ENCODE results near the gene USHBP1. TPM values are rescaled to one million over a fixed set of nuclear protein-coding genes. Genes with fewer than 3 reads are reported as not detected.

Gene USHBP1
- 0.14 TPM in 1 of 2 replicates, not detected in the other for total RNA-seq

DNA sequence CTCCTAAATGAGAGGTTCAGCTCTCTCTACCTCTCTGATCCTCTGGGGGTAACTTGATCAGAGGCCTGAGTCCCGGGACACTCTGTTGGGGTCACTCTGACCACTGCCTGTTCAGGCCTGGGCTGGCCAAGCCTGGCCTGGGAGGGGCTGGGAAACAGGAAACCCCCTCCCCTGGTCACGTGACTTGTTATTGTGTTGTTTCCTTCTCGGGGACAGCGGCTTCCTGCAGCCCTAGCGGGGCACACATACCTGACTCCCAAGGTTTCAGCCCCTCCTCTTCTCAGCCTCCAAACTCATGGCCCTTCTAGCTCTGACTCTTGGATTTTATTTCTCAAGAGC lies at the start of gene USHBP1:
Gene USHBP1 (minus strand): TSS at position 105 of the 339 bp plus-strand sequence. CDS start 446 bp downstream, outside the sequence.

GRCh38 chr19:17309198-17309964 lies 44.8 kb upstream of the USHBP1 start, which contains the start of gene DDA1:
DDA1 (plus strand) TSS chr19:17309563; CDS start chr19:17309655, 92 bp downstream.

DNA sequence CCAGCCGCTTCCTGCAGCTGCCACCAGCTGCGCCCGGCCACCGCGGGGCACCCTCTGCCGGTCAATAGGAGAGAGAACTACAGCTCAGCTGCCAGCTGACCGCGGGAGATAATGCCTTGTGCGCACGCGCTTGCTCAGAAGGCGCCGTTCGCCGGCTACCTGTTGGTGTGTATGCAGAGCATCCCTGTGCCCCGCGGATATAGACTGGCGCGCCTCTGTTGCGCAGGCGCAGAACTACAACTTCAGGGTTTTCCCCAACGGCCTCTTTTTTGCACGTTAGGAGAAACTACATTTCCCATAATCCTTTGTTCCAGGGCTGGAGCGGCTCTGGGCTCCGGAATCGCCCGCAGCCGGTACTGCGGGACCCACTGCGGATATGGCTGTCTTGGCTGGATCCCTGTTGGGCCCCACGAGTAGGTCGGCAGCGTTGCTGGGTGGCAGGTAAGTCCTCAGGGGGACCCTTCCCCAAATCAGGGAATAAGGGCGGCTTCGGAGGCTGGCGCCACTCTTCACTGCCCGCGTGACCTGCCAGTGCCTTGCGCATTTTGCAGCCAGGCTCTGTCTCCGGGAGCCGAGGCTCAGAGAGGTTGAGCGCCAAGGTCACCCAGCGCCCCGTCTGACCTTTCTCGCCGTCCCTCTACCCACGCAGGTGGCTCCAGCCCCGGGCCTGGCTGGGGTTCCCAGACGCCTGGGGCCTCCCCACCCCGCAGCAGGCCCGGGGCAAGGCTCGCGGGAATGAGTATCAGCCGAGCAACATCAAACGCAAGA lies 41.2 kb upstream of the USHBP1 start, which contains the start of gene MRPL34:
Gene MRPL34 (plus strand): TSS at position 356 of the 768 bp plus-strand sequence. CDS start 21 bp downstream, at position 377.

GRCh38 chr19:17303167-17303939 lies 38.8 kb upstream of the USHBP1 start, which contains the start of gene ABHD8:
ABHD8 (minus strand) TSS chr19:17303425; CDS start chr19:17301616, 1,809 bp downstream.

GRCh38 chr19:17281391-17282304 lies 17.1 kb upstream of the USHBP1 start, which contains the start of gene ANKLE1:
ANKLE1 (plus strand) TSS chr19:17281901; CDS start chr19:17281921, 20 bp downstream.

GRCh38 chr19:17266975-17267788 lies 2.6 kb upstream of the USHBP1 start, which contains the start of gene BABAM1:
BABAM1 (plus strand) TSS chr19:17267443; CDS start chr19:17268807, 1,364 bp downstream.

DNA sequence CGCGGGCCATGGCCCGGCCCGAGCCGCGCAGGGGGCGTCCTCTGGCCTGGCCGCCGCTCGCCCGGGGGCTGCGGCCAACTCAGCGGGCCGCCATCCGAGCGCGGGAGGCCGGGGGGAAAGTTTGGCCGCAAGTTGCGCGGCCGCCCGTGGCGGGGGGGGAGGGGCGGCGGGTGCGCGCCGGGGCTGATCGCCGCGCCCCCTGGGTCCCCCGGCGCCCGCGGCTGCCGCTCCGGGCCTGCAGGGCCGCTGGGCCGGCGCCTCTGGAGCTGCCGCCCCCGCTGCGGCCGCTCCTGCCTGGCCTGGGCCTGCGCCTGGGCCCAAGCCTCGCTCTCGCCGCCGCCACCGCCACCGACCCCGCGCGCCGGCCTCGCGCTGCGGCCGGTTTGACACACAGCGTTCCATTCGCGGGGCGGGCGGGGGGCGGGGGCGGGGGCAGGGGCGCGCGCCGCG lies 19.0 kb downstream of the USHBP1 start, which contains the start of gene NR2F6:
Gene NR2F6 (minus strand): TSS at position 385 of the 450 bp plus-strand sequence. CDS start 699 bp downstream, outside the sequence.

DNA sequence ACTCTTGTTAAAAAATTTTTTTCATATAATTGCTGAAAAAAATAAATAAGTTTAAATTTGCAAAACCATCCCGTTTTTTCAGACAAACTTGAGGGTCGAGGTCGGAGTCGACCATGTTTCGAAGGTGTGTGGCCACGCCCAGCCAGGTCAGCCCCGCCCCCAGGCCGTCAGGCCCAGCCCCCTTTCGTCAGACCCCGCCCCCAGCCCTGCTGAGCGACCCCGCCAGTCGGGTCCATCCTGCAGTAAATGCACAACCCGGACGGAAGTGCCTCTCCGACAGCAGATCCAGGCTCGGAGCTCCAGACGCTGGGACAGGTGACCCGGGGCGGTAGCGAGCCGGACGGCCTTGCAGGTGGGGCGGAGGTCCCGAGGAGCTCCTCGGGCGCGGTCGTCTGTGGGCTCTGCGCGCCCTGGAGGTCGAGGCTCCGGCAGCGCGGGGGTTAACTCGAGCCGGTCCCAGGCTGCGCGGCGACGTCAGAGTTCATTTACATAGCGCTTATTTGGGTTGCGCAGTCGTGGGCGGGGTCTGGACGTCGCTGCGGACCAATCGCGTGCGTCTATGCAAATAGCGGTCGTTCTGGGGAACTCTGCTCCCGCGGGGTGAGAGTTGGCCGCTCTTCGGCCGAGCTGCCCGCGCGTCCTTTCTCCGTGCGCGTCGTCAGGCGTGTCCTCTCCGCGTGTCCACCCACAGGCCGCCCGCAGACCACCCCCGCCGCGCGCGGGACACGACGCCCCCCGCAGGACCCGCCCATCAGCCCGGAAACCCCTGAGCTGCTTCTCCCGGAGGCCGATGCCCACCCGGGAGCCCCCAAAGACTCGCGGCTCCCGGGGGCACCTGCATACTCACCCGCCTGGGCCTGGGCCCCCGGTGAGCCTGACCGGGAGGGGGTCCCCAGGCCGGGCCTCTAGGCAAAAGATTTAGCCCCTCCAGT lies 38.3 kb downstream of the USHBP1 start, which contains the start of gene OCEL1:
Gene OCEL1 (plus strand): TSS at position 225 of the 932 bp plus-strand sequence. CDS start 22 bp downstream, at position 247.

DNA sequence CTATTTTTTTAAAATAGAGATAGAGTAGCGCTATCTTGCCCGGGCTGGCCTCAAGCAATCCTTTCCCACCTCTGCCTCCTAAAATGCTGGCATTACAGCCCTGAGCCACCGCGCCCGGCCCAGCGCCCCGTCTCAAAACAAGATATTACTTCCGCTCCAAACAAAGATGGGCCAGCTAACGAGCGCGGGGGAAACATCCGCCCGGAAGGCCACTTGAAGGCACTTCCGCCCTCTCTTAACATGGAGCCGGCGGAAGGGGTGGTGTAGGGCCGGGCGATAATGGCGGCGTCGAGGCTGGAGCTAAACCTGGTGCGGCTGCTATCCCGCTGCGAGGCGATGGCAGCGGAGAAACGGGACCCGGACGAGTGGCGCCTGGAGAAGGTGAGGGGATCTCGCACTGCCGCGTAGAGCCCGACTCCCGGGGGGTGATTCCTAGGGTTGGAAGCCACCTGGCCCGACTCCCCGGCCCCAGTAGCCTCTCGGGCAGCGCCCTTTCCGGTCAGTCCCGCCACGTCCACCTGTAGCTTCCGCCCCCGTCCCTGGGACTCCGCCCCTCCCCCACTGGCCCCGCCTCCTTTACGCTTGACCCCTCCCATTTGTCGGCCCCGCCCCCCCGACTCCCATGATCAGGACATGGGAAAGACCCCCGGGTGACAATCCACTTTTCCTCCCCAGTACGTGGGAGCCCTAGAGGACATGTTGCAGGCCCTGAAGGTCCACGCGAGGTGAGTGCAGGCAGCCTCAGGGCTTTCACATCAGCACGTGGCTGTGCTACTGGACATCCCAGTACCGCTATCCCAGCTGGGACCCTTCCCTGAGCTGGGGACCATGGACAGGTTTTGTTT lies 49.2 kb downstream of the USHBP1 start, which contains the start of gene USE1:
Gene USE1 (plus strand): TSS at position 231 of the 845 bp plus-strand sequence. CDS start 49 bp downstream, at position 280.

Other genes starting within 250 kb of the USHBP1 start
- 0.57 and 2.4 TPM in 2 replicates for gene CPAMD8, start 237.9 kb downstream of the USHBP1 start, total RNA-seq
- 1.3 and 8.6 TPM in 2 replicates for gene HAUS8, start 189.3 kb downstream of the USHBP1 start, total RNA-seq
- 137 and 192 TPM in 2 replicates for gene MYO9B, start 189.0 kb downstream of the USHBP1 start, total RNA-seq
- 15.2 and 52.7 TPM in 2 replicates for gene USE1, start 49.4 kb downstream of the USHBP1 start, total RNA-seq
- 5.4 and 6.3 TPM in 2 replicates for gene OCEL1, start 38.5 kb downstream of the USHBP1 start, total RNA-seq
- 60.6 and 86.5 TPM in 2 replicates for gene NR2F6, start 18.8 kb downstream of the USHBP1 start, total RNA-seq
- 93.4 and 96.1 TPM in 2 replicates for gene BABAM1, start 2.7 kb upstream of the USHBP1 start, total RNA-seq
- gene ANKLE1, start 17.2 kb upstream of the USHBP1 start, total RNA-seq = 0.44 and 0.57 TPM in 2 replicates
- gene ABHD8, start 38.7 kb upstream of the USHBP1 start, total RNA-seq = 8.3 and 12.0 TPM in 2 replicates
- gene MRPL34, start 41.1 kb upstream of the USHBP1 start, total RNA-seq = 26.7 and 51.8 TPM in 2 replicates
- 28.0 and 29.3 TPM in 2 replicates for gene DDA1, start 44.8 kb upstream of the USHBP1 start, total RNA-seq
- 4.4 and 6.6 TPM in 2 replicates for gene ANO8, start 70.1 kb upstream of the USHBP1 start, total RNA-seq
- gene GTPBP3, start 72.8 kb upstream of the USHBP1 start, total RNA-seq = 13.3 and 24.3 TPM in 2 replicates
- not detected in 2 replicates for gene PLVAP, start 112.6 kb upstream of the USHBP1 start, total RNA-seq
- 0.22 TPM in 1 of 2 replicates, not detected in the other for gene CCDC194, start 129.5 kb upstream of the USHBP1 start, total RNA-seq
- 6.2 and 36.3 TPM in 2 replicates for gene BST2, start 140.9 kb upstream of the USHBP1 start, total RNA-seq
- gene MVB12A, start 155.3 kb upstream of the USHBP1 start, total RNA-seq = 43.8 and 56.0 TPM in 2 replicates
- gene TMEM221, start 183.9 kb upstream of the USHBP1 start, total RNA-seq = not detected in 2 replicates
- not detected in 2 replicates for gene NXNL1, start 196.2 kb upstream of the USHBP1 start, total RNA-seq
- gene SLC27A1, start 205.8 kb upstream of the USHBP1 start, total RNA-seq = 10.2 and 22.8 TPM in 2 replicates
- gene PGLS, start 246.9 kb upstream of the USHBP1 start, total RNA-seq = 52.0 and 110 TPM in 2 replicates